Parathyroid adenoma (tissue), 2 donors: ENCODE results near the gene ADAMTS10.
"Not testable (repeated sequence)": the region's sequence is repeated elsewhere in the genome, so short reads cannot be mapped to it uniquely, and the experiment has no call there.

Source experiments
- H2AFZ ChIP-seq: fragments of 300-600 bp; sonication (generic); one replicate; pipeline ENCODE4 v1.7.0; 2017; ENCODE audit warnings: antibody characterized with exemption, mild to moderate bottlenecking
- H3K27ac ChIP-seq: fragments of 300-600 bp; sonication (generic); one replicate; pipeline ENCODE4 v1.7.0; 2017
- H3K27me3 ChIP-seq: fragments of 300-600 bp; sonication (generic); one replicate; pipeline ENCODE4 v1.7.0; 2017; ENCODE audit warnings: low read length; ENCODE audit not compliant: control insufficient read depth, insufficient read depth
- H3K36me3 ChIP-seq: fragments of 300-600 bp; sonication (generic); one replicate; pipeline ENCODE4 v1.7.0; 2017; ENCODE audit warnings: low read length; ENCODE audit not compliant: control insufficient read depth, insufficient read depth
- H3K4me1 ChIP-seq: fragments of 300-600 bp; sonication (generic); one replicate; pipeline ENCODE4 v1.7.0; 2017; ENCODE audit warnings: control low read depth
- H3K4me2 ChIP-seq: fragments of 300-600 bp; sonication (generic); one replicate; pipeline ENCODE4 v1.7.0; 2017; ENCODE audit warnings: low read length
- H3K4me3 ChIP-seq: fragments of 300-600 bp; sonication (generic); one replicate; pipeline ENCODE4 v1.7.0; 2017; ENCODE audit warnings: low read depth, low read length
- H3K79me2 ChIP-seq: fragments of 300-600 bp; sonication (generic); one replicate; pipeline ENCODE4 v1.7.0; 2017; ENCODE audit warnings: control low read depth
- H3K9ac ChIP-seq: fragments of 300-600 bp; sonication (generic); one replicate; pipeline ENCODE4 v1.7.0; 2017; ENCODE audit warnings: mild to moderate bottlenecking
- H3K9me3 ChIP-seq: fragments of 300-600 bp; sonication (generic); one replicate; pipeline ENCODE4 v1.7.0; 2017; ENCODE audit warnings: low read length; ENCODE audit not compliant: control insufficient read depth
- TF ChIP-seq, protein P1 (sequence below): fragments of 300-600 bp; sonication (generic); IDR thresholded peaks from one replicate; pipeline ENCODE4 v1.7.0; 2017; ENCODE audit warnings: antibody characterized with exemption, mild to moderate bottlenecking
- donor health status: primary hyperparathyroidism.

The ADAMTS10 gene

GRCh38 chr19:8561075-8561764, 49.3 kb downstream of the ADAMTS10 start:
- H3K9me3 ChIP-seq, result no peaks in the 10 kb centered on the region
- H3K27ac ChIP-seq, result no peak overlapping the region
- no peaks in the 10 kb centered on the region for H3K27me3 ChIP-seq
- no peaks in the 10 kb centered on the region for H3K4me1 ChIP-seq
- no peak overlapping the region for H3K4me3 ChIP-seq
- H2AFZ ChIP-seq, result no peak overlapping the region
- H3K36me3 ChIP-seq, result no peaks in the 10 kb centered on the region
- no peak overlapping the region for H3K9ac ChIP-seq
- no peaks in the 10 kb centered on the region for H3K79me2 ChIP-seq
- no peak overlapping the region for H3K4me2 ChIP-seq
- TF ChIP-seq, protein P1, sequence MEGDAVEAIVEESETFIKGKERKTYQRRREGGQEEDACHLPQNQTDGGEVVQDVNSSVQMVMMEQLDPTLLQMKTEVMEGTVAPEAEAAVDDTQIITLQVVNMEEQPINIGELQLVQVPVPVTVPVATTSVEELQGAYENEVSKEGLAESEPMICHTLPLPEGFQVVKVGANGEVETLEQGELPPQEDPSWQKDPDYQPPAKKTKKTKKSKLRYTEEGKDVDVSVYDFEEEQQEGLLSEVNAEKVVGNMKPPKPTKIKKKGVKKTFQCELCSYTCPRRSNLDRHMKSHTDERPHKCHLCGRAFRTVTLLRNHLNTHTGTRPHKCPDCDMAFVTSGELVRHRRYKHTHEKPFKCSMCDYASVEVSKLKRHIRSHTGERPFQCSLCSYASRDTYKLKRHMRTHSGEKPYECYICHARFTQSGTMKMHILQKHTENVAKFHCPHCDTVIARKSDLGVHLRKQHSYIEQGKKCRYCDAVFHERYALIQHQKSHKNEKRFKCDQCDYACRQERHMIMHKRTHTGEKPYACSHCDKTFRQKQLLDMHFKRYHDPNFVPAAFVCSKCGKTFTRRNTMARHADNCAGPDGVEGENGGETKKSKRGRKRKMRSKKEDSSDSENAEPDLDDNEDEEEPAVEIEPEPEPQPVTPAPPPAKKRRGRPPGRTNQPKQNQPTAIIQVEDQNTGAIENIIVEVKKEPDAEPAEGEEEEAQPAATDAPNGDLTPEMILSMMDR, result no peak

DNA sequence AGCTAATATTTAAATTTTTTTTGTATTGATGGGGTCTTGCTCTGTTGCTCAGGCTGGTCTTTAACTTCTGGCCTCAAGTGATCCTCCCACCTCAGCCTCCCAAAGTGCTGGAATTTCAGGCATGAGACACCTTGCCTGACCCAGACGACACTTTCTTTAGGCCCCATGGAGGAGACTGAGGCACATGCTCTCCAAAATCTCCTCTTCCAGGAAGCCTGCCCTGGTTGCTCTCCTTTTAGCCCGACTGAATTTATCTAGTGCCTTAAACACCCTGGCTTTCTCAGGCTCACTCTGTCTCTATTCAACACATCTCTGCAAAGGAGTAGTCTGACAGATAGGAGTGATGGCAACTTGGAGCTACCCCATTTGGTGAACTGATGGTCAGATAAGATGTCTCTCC, 52.2 kb downstream of the ADAMTS10 start:
- Histone ChIP-seq H3K4me1 (no peaks in the 10 kb centered on the region), H3K36me3 (no peaks in the 10 kb centered on the region), H3K27ac (no peak overlapping the region), H3K9me3 (no peaks in the 10 kb centered on the region), H3K4me2 (no peak overlapping the region), H3K9ac (no peak overlapping the region), H3K27me3 (no peaks in the 10 kb centered on the region), H3K79me2 (no peaks in the 10 kb centered on the region), H2AFZ (no peak overlapping the region), H3K4me3 (no peak overlapping the region)
- TF ChIP-seq, protein P1, result no peak

- no peak overlapping the region for H3K4me3 ChIP-seq
- no peak overlapping the region for H3K4me2 ChIP-seq
- no peak overlapping the region for H3K27ac ChIP-seq
Observed at GRCh38 chr19:8557642-8558238, 52.8 kb downstream of the ADAMTS10 start.

DNA sequence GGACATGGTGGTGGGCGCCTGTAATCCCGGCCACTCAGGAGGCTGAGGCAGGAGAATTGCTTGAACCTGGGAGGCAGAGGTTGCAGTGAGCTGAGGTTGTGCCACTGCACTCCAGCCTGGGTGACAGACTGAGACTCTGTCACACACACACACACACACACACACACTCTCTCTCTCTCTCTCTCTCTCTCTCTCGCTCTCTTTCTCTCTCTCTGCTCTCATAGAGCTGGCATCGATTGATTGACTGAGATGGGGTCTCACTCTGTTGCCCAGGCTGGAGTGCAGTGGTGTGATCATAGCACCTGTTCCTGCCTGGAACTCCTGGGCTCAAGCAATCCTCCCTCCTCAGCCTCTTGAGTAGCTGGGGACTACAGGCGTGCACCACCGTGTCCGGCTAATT, 56.8 kb downstream of the ADAMTS10 start:
- H3K36me3 ChIP-seq, H3K4me2 ChIP-seq, H3K79me2 ChIP-seq: not testable (repeated sequence)

More at GRCh38 chr19:8557642-8558238, 52.8 kb downstream of the ADAMTS10 start:
- no peaks in the 10 kb centered on the region for H3K36me3 ChIP-seq
- no peaks in the 10 kb centered on the region for H3K27me3 ChIP-seq
- H3K4me1 ChIP-seq, result no peaks in the 10 kb centered on the region
- no peak overlapping the region for H2AFZ ChIP-seq
- no peaks in the 10 kb centered on the region for H3K9me3 ChIP-seq
- no peaks in the 10 kb centered on the region for H3K79me2 ChIP-seq
- H3K9ac ChIP-seq, result no peak overlapping the region
- TF ChIP-seq, protein P1, result no peak

DNA sequence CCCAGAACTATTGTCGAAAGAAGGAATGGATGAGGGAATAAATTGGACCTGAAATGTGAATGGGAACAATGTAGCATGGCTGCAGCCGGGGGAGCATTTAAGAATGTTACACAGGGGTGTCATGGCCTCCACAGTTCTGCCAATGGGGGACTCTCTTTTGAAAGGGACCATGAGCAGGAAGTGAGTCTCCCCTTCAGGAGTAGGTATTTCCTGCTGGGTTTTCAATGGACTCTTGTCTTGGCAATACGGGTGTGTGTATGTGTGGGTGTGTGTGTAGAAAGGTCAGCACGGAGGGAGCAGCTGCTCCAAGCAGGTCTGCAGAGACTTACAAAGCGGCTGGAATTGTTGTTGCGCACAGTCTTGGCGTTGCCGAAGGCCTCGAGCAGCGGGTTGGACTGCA, 57.7 kb downstream of the ADAMTS10 start:
- H2AFZ ChIP-seq, result no peak overlapping the region
- no peaks in the 10 kb centered on the region for H3K27me3 ChIP-seq
- H3K4me2 ChIP-seq, result no peak overlapping the region
- no peak overlapping the region for H3K4me3 ChIP-seq
- TF ChIP-seq, protein P1, result no peak
- H3K79me2 ChIP-seq, result no peaks in the 10 kb centered on the region
- no peak overlapping the region for H3K9ac ChIP-seq
- H3K36me3 ChIP-seq, result no peaks in the 10 kb centered on the region
- no peak overlapping the region for H3K27ac ChIP-seq
- no peaks in the 10 kb centered on the region for H3K4me1 ChIP-seq
- H3K9me3 ChIP-seq, result no peaks in the 10 kb centered on the region

More for the DNA sequence above, 56.8 kb downstream of the ADAMTS10 start:
- not testable (repeated sequence) for H3K4me3 ChIP-seq, H3K9ac ChIP-seq, H3K9me3 ChIP-seq, H2AFZ ChIP-seq, H3K27ac ChIP-seq, H3K27me3 ChIP-seq, H3K4me1 ChIP-seq
